ENCODE data around the gene PEAR1. TPM values are rescaled to one million over a fixed set of nuclear protein-coding genes. Genes with fewer than 3 reads are reported as not detected.
A peak's percentile ranks its signal among the peaks of the same experiment; 100 is the strongest.

Gene PEAR1
- total RNA-seq, 1 donor from 2014 or later, result not detected

DNA sequence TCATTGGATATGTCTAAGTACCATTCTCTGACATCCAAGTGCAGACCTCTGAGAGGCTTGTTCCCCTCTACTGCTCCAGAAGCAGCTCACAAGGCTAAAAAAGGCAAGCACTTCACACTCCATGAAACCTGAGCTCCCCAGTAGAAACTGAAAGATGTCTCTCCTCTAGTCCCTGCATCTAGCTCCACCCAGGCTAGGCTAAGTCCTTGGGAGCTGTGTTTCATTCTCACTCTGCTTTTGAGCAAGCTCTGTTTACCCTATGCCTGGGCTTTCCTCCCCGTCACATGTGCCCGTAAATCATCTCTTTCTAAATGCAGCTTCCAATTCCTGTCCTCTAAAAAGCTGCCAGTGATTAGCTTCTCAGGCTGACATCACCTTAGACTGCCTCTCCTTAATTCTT lies 65.9 kb downstream of the PEAR1 start:
- ATAC-seq (ENCODE audit: low read depth) (no peak), DNase-seq (no peak)
- ChIA-PET CTCF (no interaction called here), POLR2A (interaction anchor here (0.7 kb wide), 1 partner anchor 33 kb away, joined by 3 read pairs; no protein-coding TSS in a partner anchor)
- Mint-ChIP-seq H3K27ac (no peak overlapping the region), H3K36me3 (ENCODE audit: low read depth) (no peaks in the 10 kb centered on the region), H3K4me3 (no peak overlapping the region), H3K27me3 (no peaks in the 10 kb centered on the region), H3K9me3 (peaks cover 2% of the 10 kb centered on the region), H3K4me1 (peaks cover 20% of the 10 kb centered on the region)
- intact Hi-C loops (cut with micrococcal nuclease), result no loop called here
- TF ChIP-seq, protein P1, sequence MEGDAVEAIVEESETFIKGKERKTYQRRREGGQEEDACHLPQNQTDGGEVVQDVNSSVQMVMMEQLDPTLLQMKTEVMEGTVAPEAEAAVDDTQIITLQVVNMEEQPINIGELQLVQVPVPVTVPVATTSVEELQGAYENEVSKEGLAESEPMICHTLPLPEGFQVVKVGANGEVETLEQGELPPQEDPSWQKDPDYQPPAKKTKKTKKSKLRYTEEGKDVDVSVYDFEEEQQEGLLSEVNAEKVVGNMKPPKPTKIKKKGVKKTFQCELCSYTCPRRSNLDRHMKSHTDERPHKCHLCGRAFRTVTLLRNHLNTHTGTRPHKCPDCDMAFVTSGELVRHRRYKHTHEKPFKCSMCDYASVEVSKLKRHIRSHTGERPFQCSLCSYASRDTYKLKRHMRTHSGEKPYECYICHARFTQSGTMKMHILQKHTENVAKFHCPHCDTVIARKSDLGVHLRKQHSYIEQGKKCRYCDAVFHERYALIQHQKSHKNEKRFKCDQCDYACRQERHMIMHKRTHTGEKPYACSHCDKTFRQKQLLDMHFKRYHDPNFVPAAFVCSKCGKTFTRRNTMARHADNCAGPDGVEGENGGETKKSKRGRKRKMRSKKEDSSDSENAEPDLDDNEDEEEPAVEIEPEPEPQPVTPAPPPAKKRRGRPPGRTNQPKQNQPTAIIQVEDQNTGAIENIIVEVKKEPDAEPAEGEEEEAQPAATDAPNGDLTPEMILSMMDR (IDR thresholded peaks at IDR 0.05), result no peak

DNA sequence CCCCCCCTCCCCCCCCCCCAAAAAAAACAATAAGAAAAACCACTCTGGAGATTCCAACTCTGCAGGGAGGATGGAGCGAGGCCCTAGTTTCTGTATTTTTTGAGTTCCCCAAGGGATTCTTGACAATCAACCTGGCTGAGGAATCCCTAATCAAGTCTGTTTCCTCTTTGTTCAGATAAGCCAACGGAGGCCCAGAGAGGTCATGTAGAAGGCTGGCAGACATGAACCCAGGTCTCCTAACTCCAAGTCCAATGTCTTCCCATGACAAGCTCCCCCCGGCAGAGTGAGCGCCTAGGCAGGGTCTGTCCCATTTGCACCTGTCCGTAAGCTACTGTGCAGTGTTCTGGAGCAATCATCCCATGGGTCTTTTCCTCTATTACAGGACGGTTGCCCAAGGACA lies 66.4 kb downstream of the PEAR1 start:
- Mint-ChIP-seq H3K27ac (no peak overlapping the region), H3K4me3 (no peak overlapping the region), H3K27me3 (no peaks in the 10 kb centered on the region), H3K9me3 (peaks cover 2% of the 10 kb centered on the region), H3K4me1 (peaks cover 20% of the 10 kb centered on the region), H3K36me3 (ENCODE audit: low read depth) (no peaks in the 10 kb centered on the region)
- intact Hi-C loops (cut with micrococcal nuclease), result no loop called here
- DNase-seq (no peak), ATAC-seq (ENCODE audit: low read depth) (no peak)
- POLR2A ChIA-PET, result interaction anchor here (0.7 kb wide), 1 partner anchor 34 kb away, joined by 3 read pairs; no protein-coding TSS in a partner anchor
- TF ChIP-seq, protein P1 (IDR thresholded peaks at IDR 0.05), result no peak
- CTCF ChIA-PET, result no interaction called here

DNA sequence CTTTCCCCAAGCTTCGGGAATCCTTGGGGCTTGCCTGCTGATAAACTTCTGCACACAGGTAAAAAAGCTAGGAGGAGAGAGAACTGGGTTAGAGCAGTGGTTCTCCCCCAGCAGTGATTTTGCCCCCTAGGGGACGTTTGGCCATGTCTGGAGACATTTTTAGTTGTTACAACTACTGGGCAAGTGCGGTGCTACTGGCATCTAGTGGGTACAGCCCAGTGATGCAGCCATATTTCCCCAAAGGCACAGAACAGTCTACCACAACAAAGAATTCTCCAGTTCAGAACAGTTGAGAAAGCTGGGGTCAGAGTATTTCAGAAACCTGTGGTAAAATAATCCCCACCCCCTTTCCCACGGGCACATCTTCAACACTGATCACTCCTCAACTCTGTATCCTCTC lies 68.2 kb downstream of the PEAR1 start:
- intact Hi-C loops (cut with micrococcal nuclease), result no loop called here
- Mint-ChIP-seq H3K9me3 (peaks cover 2% of the 10 kb centered on the region), H3K27me3 (no peaks in the 10 kb centered on the region), H3K36me3 (ENCODE audit: low read depth) (no peaks in the 10 kb centered on the region), H3K27ac (no peak overlapping the region), H3K4me1 (peaks cover 20% of the 10 kb centered on the region), H3K4me3 (no peak overlapping the region)
- POLR2A ChIA-PET, result no interaction called here
- DNase-seq (no peak), ATAC-seq (ENCODE audit: low read depth) (peak; percentile 28)
- CTCF ChIA-PET, result interaction anchor here (0.7 kb wide), 1 partner anchor 154 kb away, joined by 3 read pairs; no protein-coding TSS in a partner anchor
- TF ChIP-seq, protein P1 (IDR thresholded peaks at IDR 0.05), result no peak

DNA sequence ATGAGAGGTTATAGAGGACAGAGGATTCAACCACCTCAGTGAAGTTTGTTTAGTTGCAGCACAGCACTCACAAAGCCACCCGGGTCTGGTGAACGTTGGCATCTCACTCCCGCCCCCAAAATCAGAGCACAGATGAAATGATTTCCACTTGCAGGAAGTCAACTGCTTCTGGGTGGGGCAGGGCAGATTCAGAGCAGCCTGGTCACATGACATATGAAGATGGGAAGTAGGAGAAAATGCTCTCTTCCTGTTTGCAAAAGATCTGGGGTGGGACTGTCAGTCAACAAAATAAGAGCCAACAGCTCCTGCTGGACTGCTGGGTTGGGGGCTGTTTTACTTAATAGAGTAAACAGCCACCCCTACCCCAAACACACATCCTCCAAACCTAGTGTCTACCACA lies 70.1 kb downstream of the PEAR1 start:
- POLR2A ChIA-PET, result no interaction called here

DNA sequence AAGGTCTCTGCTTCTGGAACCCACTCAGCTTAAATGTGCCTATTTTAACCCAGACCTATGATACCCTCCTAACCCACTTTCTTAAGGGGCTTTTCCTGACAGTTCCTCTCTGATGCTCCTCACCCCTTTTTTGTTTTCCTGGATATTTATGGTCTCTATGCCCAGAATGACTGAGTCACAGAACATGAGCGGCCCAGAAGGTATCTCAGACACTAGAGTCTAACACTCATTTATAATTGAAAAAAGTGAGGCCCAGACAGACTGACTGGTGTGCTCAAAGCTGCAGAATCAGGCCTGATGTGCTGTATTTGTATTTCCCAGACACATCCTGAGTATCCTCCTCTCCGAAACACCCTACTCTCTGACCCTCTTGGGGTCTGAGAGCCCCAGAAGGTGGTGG lies 70.9 kb downstream of the PEAR1 start:
- no peak overlapping the region for H3K27ac Mint-ChIP-seq
- DNase-seq (no peak), ATAC-seq (ENCODE audit: low read depth) (no peak)
- H3K27me3 Mint-ChIP-seq, result peaks cover 14% of the 10 kb centered on the region
- H3K4me1 Mint-ChIP-seq, result peaks cover 18% of the 10 kb centered on the region
- TF ChIP-seq, protein P1 (IDR thresholded peaks at IDR 0.05), result no peak
- no peaks in the 10 kb centered on the region for H3K36me3 Mint-ChIP-seq (ENCODE audit: low read depth)
- ChIA-PET CTCF (no interaction called here), POLR2A (no interaction called here)
- H3K9me3 Mint-ChIP-seq, result peaks cover 2% of the 10 kb centered on the region
- no peak overlapping the region for H3K4me3 Mint-ChIP-seq
- intact Hi-C loops (cut with micrococcal nuclease), result no loop called here

More for the DNA sequence above, 70.1 kb downstream of the PEAR1 start:
- peak overlapping the region; percentile 15 for H3K4me3 Mint-ChIP-seq
- peaks cover 20% of the 10 kb centered on the region for H3K4me1 Mint-ChIP-seq
- no peak overlapping the region for H3K27ac Mint-ChIP-seq
- intact Hi-C loops (cut with micrococcal nuclease), result no loop called here
- H3K27me3 Mint-ChIP-seq, result peaks cover 10% of the 10 kb centered on the region
- CTCF ChIA-PET, result no interaction called here
- no peaks in the 10 kb centered on the region for H3K36me3 Mint-ChIP-seq (ENCODE audit: low read depth)
- DNase-seq (no peak), ATAC-seq (ENCODE audit: low read depth) (peak; percentile 52)
- TF ChIP-seq, protein P1 (IDR thresholded peaks at IDR 0.05), result no peak
- peaks cover 2% of the 10 kb centered on the region for H3K9me3 Mint-ChIP-seq

Other genes with a start within 250 kb of the PEAR1 start
- gene NES, start 216.3 kb upstream of the PEAR1 start, total RNA-seq, result not detected in 2 replicates
- 0.55 and 0.66 TPM in 2 replicates for gene CRABP2, start 188.1 kb upstream of the PEAR1 start, total RNA-seq
- 54.5 and 56.7 TPM in 2 replicates for gene METTL25B, start 165.2 kb upstream of the PEAR1 start, total RNA-seq
- gene ISG20L2, start 165.0 kb upstream of the PEAR1 start, total RNA-seq, result 50.8 and 53.0 TPM in 2 replicates
- gene MRPL24, start 152.6 kb upstream of the PEAR1 start, total RNA-seq, result 65.8 and 83.7 TPM in 2 replicates
- gene HDGF, start 142.0 kb upstream of the PEAR1 start, total RNA-seq, result 107 and 113 TPM in 2 replicates
- 80.4 and 81.4 TPM in 2 replicates for gene PRCC, start 126.2 kb upstream of the PEAR1 start, total RNA-seq
- gene SH2D2A, start 76.9 kb upstream of the PEAR1 start, total RNA-seq, result 1.7 and 2.3 TPM in 2 replicates
- gene INSRR, start 34.6 kb upstream of the PEAR1 start, total RNA-seq, result not detected in 2 replicates
- 0.11 TPM in 1 of 2 replicates, not detected in the other for gene NTRK1, start 32.9 kb upstream of the PEAR1 start, total RNA-seq
- gene LRRC71, start 26.9 kb downstream of the PEAR1 start, total RNA-seq, result not detected in 2 replicates
- gene ARHGEF11, start 152.0 kb downstream of the PEAR1 start, total RNA-seq, result 0.95 and 1.8 TPM in 2 replicates
- gene ETV3L, start 206.1 kb downstream of the PEAR1 start, total RNA-seq, result 0.29 TPM in 1 of 2 replicates, not detected in the other
- 26.6 and 31.3 TPM in 2 replicates for gene ETV3, start 244.7 kb downstream of the PEAR1 start, total RNA-seq

Data from activated B cell treated with CpG ODN at 0.5 μM for 24 hours (primary cell).